Osteocyte (in vitro differentiated cells): Measurements from ENCODE around the gene KRTAP4-1. TPM values are rescaled to one million over a fixed set of nuclear protein-coding genes. Genes with fewer than 3 reads are reported as not detected.

Experiments used
- DNase-seq: peaks from one replicate; pipeline ENCODE4 v3.0.0; 2021; ENCODE audit warnings: mixed read lengths; ENCODE audit not compliant: unreplicated experiment; ENCODE audit errors: extremely low spot score
- H3K27ac Mint-ChIP-seq: one replicate; pipeline ENCODE4 v1.8.0; 2021; ENCODE audit warnings: mild to moderate bottlenecking, mixed read lengths; ENCODE audit not compliant: unreplicated experiment
- H3K27me3 Mint-ChIP-seq: one replicate; pipeline ENCODE4 v1.8.0; 2021; ENCODE audit warnings: mixed read lengths; ENCODE audit not compliant: unreplicated experiment
- H3K36me3 Mint-ChIP-seq: one replicate; pipeline ENCODE4 v1.8.0; 2021; ENCODE audit warnings: mixed read lengths; ENCODE audit not compliant: unreplicated experiment
- H3K4me1 Mint-ChIP-seq: one replicate; pipeline ENCODE4 v1.8.0; 2021; ENCODE audit warnings: mixed read lengths; ENCODE audit not compliant: unreplicated experiment
- H3K4me3 Mint-ChIP-seq: one replicate; pipeline ENCODE4 v1.8.0; 2021; ENCODE audit warnings: mild to moderate bottlenecking, moderate library complexity, mixed read lengths; ENCODE audit not compliant: unreplicated experiment
- H3K9me3 Mint-ChIP-seq: one replicate; pipeline ENCODE4 v1.8.0; 2021; ENCODE audit warnings: mixed read lengths; ENCODE audit not compliant: unreplicated experiment
- total RNA-seq: library from RNA; stranded (reverse); gene quantifications from 2 replicates; pipeline ENCODE4 v1.2.1, GENCODE V29; 2021
- TF ChIP-seq, protein P1 (sequence below): fragments of 200-600 bp; sonication (generic); IDR thresholded peaks from 2 replicates; pipeline ENCODE4 v1.5.0; 2021; ENCODE audit warnings: antibody characterized with exemption, mild to moderate bottlenecking, moderate library complexity

The KRTAP4-1 gene
- total RNA-seq, 1 donor from 2014 or later, result not detected

DNA sequence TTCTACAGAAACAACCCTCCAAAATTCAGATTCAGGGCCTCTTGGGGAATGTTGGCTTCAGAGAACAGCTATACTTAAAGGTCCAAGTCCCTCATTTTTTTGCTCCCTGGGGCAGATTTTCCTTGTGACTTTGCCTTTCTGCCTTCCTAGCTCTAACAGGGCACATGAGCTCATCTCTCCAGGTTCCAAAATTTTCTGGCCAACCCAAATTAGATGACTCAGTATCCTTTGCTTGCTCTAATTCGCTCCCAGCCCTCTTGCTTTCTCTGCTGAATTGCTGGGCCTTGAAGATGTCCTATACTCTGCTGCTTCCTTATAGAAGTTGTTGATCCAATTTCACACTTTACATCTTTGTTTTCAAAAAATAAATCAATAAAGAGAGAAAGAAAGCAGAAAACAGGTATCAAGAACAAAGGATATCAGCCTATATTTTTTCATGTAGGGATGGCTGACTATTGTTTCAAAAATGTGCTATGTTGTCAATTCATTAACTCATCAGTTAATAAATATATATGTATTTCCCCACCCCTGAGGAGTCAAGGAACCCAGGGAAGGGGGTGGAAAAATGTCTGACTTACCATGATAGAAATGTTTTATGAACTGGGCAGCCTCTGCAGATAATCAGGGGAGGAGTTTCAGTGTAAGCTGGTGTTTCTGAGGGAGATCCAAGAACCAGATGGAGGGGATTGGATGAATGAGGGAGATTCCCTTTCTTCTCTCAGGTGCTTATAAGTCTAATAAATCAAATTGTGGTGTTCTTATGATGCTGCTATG lies 5.7 kb downstream of the KRTAP4-1 start:
- Mint-ChIP-seq H3K9me3 (no peaks in the 10 kb centered on the region), H3K27me3 (no peaks in the 10 kb centered on the region), H3K27ac (no peak overlapping the region), H3K4me1 (no peaks in the 10 kb centered on the region), H3K36me3 (no peaks in the 10 kb centered on the region), H3K4me3 (no peak overlapping the region)
- no peak for DNase-seq
- TF ChIP-seq, protein P1, sequence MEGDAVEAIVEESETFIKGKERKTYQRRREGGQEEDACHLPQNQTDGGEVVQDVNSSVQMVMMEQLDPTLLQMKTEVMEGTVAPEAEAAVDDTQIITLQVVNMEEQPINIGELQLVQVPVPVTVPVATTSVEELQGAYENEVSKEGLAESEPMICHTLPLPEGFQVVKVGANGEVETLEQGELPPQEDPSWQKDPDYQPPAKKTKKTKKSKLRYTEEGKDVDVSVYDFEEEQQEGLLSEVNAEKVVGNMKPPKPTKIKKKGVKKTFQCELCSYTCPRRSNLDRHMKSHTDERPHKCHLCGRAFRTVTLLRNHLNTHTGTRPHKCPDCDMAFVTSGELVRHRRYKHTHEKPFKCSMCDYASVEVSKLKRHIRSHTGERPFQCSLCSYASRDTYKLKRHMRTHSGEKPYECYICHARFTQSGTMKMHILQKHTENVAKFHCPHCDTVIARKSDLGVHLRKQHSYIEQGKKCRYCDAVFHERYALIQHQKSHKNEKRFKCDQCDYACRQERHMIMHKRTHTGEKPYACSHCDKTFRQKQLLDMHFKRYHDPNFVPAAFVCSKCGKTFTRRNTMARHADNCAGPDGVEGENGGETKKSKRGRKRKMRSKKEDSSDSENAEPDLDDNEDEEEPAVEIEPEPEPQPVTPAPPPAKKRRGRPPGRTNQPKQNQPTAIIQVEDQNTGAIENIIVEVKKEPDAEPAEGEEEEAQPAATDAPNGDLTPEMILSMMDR, result no peak

DNA sequence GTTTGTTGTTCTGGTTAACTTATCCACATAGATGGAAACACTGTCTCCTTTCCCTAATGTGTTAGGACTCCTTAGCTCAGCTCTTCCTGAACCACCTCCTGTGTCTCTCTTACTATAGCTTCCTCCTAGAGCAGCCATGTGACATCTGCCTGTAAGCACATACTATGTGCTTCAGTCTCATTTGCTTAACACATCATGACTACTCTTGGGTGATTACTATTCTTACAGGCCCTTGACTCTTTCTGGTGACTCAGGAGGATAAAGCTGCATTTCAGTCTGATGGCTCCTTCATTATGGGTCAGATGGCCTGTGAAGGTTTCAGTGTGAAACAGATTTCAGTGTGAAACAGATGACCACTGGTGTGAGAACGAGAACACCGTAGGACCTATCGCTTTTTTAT lies 6.4 kb downstream of the KRTAP4-1 start:
- no peak for DNase-seq
- H3K36me3 Mint-ChIP-seq, result no peaks in the 10 kb centered on the region
- no peaks in the 10 kb centered on the region for H3K4me1 Mint-ChIP-seq
- no peak overlapping the region for H3K27ac Mint-ChIP-seq
- no peaks in the 10 kb centered on the region for H3K9me3 Mint-ChIP-seq
- TF ChIP-seq, protein P1, result no peak
- no peaks in the 10 kb centered on the region for H3K27me3 Mint-ChIP-seq
- H3K4me3 Mint-ChIP-seq, result no peak overlapping the region

DNA sequence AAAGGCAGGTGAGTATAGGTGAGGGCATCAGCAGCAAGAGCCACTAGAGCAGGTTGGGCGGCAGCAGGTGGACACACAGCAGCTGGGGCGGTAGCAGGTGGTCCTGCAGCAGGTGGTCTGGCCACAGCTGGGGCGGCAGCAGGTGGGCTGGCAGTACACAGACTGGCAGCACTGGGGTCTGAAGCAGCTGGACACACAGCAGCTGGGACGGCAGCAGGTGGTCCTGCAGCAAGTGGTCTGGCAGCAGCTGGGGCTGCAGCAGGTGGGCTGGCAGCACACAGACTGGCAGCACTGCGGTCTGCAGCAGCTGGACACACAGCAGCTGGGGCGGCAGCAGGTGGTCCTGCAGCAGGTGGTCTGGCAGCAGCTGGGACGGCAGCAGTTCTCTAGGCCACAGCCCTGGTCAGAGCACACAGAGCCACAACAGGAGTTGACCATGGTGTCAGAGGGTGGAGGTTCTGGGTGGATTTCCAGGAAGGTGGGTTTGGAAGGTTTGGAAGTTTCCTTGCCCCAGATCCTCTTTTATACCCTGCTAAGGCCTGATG lies 6.9 kb downstream of the KRTAP4-1 start, which contains the start of gene KRTAP4-2:
Gene KRTAP4-2, minus strand, starts transcription at position 495 of the 545 bp plus-strand sequence. Its CDS starts 57 bp downstream, at position 438.
- H3K4me1 Mint-ChIP-seq, result no peaks in the 10 kb centered on the region
- no peaks in the 10 kb centered on the region for H3K36me3 Mint-ChIP-seq
- TF ChIP-seq, protein P1, result no peak
- H3K27ac Mint-ChIP-seq, result no peak within 1 kb of the TSS
- DNase-seq, result no peak
- no peaks in the 10 kb centered on the region for H3K9me3 Mint-ChIP-seq
- H3K27me3 Mint-ChIP-seq, result no peaks in the 10 kb centered on the region
- H3K4me3 Mint-ChIP-seq, result no peak within 1 kb of the TSS

GRCh38 chr17:41176744-41177387 lies 7.8 kb downstream of the KRTAP4-1 start:
- Mint-ChIP-seq H3K9me3 (no peaks in the 10 kb centered on the region), H3K4me1 (no peaks in the 10 kb centered on the region), H3K36me3 (no peaks in the 10 kb centered on the region), H3K27ac (no peak overlapping the region), H3K4me3 (no peak overlapping the region), H3K27me3 (no peaks in the 10 kb centered on the region)
- TF ChIP-seq, protein P1, result no peak
- DNase-seq, result no peak

DNA sequence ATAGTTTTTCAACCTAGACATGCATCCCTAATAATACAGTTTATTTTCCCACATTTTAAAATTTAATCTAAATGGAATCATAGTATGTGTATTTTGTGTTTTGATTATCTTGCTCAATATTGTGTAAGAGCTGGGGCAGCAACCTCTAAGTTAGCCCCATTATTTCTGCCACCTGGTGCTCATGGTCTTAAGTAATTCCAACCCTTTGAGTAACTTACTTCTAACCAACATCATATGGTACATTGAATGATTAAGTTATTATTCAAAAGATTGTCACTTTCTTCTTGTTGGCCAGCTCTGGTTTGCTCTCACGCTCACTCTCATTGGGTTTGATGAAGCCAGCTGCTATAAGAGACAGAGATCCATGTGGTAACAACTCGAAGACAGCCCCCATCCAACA lies 12.8 kb downstream of the KRTAP4-1 start:
- H3K4me1 Mint-ChIP-seq, result no peaks in the 10 kb centered on the region
- H3K4me3 Mint-ChIP-seq, result no peak overlapping the region
- H3K36me3 Mint-ChIP-seq, result no peaks in the 10 kb centered on the region
- DNase-seq, result no peak
- H3K27ac Mint-ChIP-seq, result no peak overlapping the region
- TF ChIP-seq, protein P1, result no peak
- no peaks in the 10 kb centered on the region for H3K9me3 Mint-ChIP-seq
- no peaks in the 10 kb centered on the region for H3K27me3 Mint-ChIP-seq
